ENCODE results near the gene SEZ6.
A peak's percentile ranks its signal among the peaks of the same experiment; 100 is the strongest.

Gene SEZ6

DNA sequence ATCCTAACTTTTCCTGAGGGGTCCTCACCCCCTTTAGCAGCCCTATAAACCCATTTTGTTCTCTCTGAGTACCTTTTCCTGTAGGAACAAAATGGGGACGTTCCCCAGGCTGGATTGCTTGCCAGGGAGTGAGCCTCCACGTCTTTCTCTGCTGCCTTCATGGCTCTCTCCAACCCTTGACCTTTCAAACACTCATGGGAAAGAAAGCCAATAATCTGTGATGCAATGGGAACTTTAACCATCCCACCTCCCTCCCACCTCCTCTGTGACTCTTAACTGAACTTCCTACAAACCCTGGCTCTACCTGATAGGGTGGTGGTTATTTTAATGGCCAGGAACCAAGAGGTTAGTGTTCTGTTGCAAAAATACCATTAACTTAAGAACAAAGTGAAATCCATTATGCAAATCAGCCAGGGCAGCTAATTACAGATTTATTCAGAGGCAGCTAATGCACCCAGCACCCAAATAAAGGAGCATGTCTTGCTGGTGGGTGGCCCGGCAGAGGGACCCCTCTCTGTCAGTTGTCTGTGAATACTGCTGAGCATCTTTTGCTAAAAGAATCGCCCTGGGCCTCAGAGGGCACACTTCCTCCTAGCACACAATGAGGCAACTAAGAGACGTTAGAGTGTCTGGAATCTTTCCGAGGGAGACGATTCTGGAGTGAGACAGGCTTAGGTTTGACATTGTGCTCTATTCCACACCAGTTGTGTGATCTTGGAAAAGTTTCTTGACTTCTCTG is 40.1 kb upstream of the SEZ6 start:
- no peak overlapping the region for H3K4me3 ChIP-seq (ENCODE audit: severe bottlenecking)
- ATAC-seq (ENCODE audit: low read depth), result no peak
- H3K9me3 ChIP-seq (ENCODE audit: severe bottlenecking), result no peaks in the 10 kb centered on the region
- no peak for DNase-seq (ENCODE audit: low spot score)
- no peaks in the 10 kb centered on the region for H3K4me1 ChIP-seq (ENCODE audit: insufficient read depth, poor library complexity, severe bottlenecking)
- H3K27ac ChIP-seq (ENCODE audit: poor library complexity, severe bottlenecking), result no peak overlapping the region
- no peaks in the 10 kb centered on the region for H3K27me3 ChIP-seq (ENCODE audit: insufficient read depth, poor library complexity, severe bottlenecking)
- H3K36me3 ChIP-seq (ENCODE audit: low read depth), result no peaks in the 10 kb centered on the region
- TF ChIP-seq CTCF (IDR thresholded peaks at IDR 0.05; ENCODE audit: poor library complexity, severe bottlenecking), result no peak

- TF ChIP-seq CTCF (IDR thresholded peaks at IDR 0.05; ENCODE audit: poor library complexity, severe bottlenecking), result no peak
- Histone ChIP-seq H3K4me3 (ENCODE audit: severe bottlenecking) (no peak overlapping the region), H3K9me3 (ENCODE audit: severe bottlenecking) (no peaks in the 10 kb centered on the region), H3K27ac (ENCODE audit: poor library complexity, severe bottlenecking) (no peak overlapping the region), H3K27me3 (ENCODE audit: insufficient read depth, poor library complexity, severe bottlenecking) (no peaks in the 10 kb centered on the region), H3K36me3 (ENCODE audit: low read depth) (no peaks in the 10 kb centered on the region), H3K4me1 (ENCODE audit: insufficient read depth, poor library complexity, severe bottlenecking) (no peaks in the 10 kb centered on the region)
- DNase-seq (ENCODE audit: low spot score) (no peak), ATAC-seq (ENCODE audit: low read depth) (no peak)
Observed at GRCh38 chr17:29045026-29045425, 39.2 kb upstream of the SEZ6 start.

- H3K27ac ChIP-seq (ENCODE audit: poor library complexity, severe bottlenecking), result no peak overlapping the region
- no peak for DNase-seq (ENCODE audit: low spot score)
- no peaks in the 10 kb centered on the region for H3K4me1 ChIP-seq (ENCODE audit: insufficient read depth, poor library complexity, severe bottlenecking)
Observed at GRCh38 chr17:29043539-29044145, 37.8 kb upstream of the SEZ6 start.

DNA sequence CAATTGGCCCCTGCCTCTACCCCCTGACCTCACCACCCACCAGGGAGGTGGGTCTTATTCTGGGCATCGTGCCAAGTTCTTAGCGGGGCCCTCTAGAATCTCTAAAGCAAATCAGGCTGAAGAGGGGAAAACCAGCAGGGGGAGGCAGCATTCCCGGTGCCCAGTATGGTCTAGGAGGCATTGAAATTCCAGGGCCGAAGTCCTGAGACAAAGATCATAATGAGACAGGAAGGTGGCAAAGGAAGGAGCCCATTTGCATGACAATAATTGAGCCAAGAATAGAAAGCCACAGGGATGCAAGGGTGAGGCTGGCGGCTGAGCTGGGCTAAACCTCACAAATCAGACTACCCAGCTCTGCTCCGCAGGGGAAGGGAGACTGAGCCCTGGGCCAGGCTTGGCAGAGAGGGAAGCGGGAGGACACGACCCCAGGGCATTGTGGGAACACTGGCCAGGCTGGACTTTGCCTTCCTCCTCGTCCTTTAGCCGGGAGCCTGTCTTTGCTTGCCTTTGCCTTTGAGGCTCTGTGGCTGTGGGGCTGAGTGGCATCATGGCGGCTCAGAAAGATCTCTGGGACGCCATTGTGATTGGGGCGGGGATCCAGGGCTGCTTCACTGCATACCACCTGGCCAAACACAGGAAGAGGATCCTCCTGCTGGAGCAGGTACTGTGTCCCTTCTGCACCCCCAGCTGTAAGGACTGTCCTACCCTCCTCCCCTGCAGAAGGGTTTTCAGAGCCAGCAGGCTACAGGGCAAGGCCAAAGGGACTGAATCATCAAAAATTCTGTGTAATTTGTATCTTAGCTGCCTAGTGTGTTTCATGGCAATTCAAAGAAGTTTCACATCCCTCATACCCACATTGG is 37.1 kb upstream of the SEZ6 start, which contains the start of gene PIPOX:
TSS of gene PIPOX (plus strand) at position 463 of the 860 bp plus-strand sequence. CDS start at position 548, 85 bp downstream.
- DNase-seq (ENCODE audit: low spot score) (no peak), ATAC-seq (ENCODE audit: low read depth) (peak; percentile 15; the same call in 1 of the 3 replicates)
- H3K36me3 ChIP-seq (ENCODE audit: low read depth), result no peaks in the 10 kb centered on the region
- TF ChIP-seq CTCF (IDR thresholded peaks at IDR 0.05; ENCODE audit: poor library complexity, severe bottlenecking), result no peak
- H3K4me1 ChIP-seq (ENCODE audit: insufficient read depth, poor library complexity, severe bottlenecking), result no peaks in the 10 kb centered on the region
- no peak within 1 kb of the TSS for H3K27ac ChIP-seq (ENCODE audit: poor library complexity, severe bottlenecking)
- H3K27me3 ChIP-seq (ENCODE audit: insufficient read depth, poor library complexity, severe bottlenecking), result no peaks in the 10 kb centered on the region
- no peaks in the 10 kb centered on the region for H3K9me3 ChIP-seq (ENCODE audit: severe bottlenecking)
- no peak within 1 kb of the TSS for H3K4me3 ChIP-seq (ENCODE audit: severe bottlenecking)

More at GRCh38 chr17:29043539-29044145, 37.8 kb upstream of the SEZ6 start:
- no peaks in the 10 kb centered on the region for H3K27me3 ChIP-seq (ENCODE audit: insufficient read depth, poor library complexity, severe bottlenecking)
- TF ChIP-seq CTCF (IDR thresholded peaks at IDR 0.05; ENCODE audit: poor library complexity, severe bottlenecking), result no peak
- ATAC-seq (ENCODE audit: low read depth), result no peak
- no peaks in the 10 kb centered on the region for H3K9me3 ChIP-seq (ENCODE audit: severe bottlenecking)
- H3K4me3 ChIP-seq (ENCODE audit: severe bottlenecking), result no peak overlapping the region
- H3K36me3 ChIP-seq (ENCODE audit: low read depth), result no peaks in the 10 kb centered on the region

All from RWPE2 (cell line).